BJ (cell line): ENCODE results near the gene GRM7. TPM values are rescaled to one million over a fixed set of nuclear protein-coding genes. Genes with fewer than 3 reads are reported as not detected.

Source experiments
- CTCF ChIA-PET: fragments of 350-600 bp; formaldehyde crosslinking; extraction: SDS; loops from one replicate; lab custom pipeline; 2021; ENCODE audit warnings: antibody characterized with exemption, inconsistent platforms; lab: Yijun Ruan, JAX
- POLR2A ChIA-PET: fragments of 300-600 bp; sonication (Branson Sonifier 250); formaldehyde crosslinking; extraction: SDS; loops from one replicate; lab custom pipeline; 2021; ENCODE audit warnings: antibody characterized with exemption; lab: Charles Lee
- DNase-seq: peaks from one replicate; pipeline ENCODE4 v3.0.0-alpha.2; 2011; ENCODE audit warnings: low read depth
- H3K27me3 ChIP-seq: 2 replicates; pipeline ENCODE4 v1.6.0; 2011; ENCODE audit warnings: low read length; ENCODE audit not compliant: control insufficient read depth, insufficient read depth
- H3K36me3 ChIP-seq: 2 replicates; pipeline ENCODE4 v1.5.1; 2011; ENCODE audit warnings: low read length; ENCODE audit not compliant: control insufficient read depth, insufficient read depth
- H3K4me3 ChIP-seq: 2 replicates; pipeline ENCODE4 v1.5.1; 2011; ENCODE audit warnings: low read depth, mild to moderate bottlenecking, control low read depth, low read length
- CTCF ChIP-seq: IDR thresholded peaks from 2 replicates; pipeline ENCODE4 v1.5.1; 2011; ENCODE audit warnings: low read depth, mild to moderate bottlenecking, control low read depth, inconsistent platforms, low read length, moderate library complexity; ENCODE audit not compliant: insufficient read depth
- polyA plus RNA-seq: library from polyadenylated mRNA; depleted of rRNA; stranded (reverse); fragments of >200 nt; gene quantifications from 2 replicates; pipeline ENCODE4 v1.2.3, GENCODE V29; 2011

Gene GRM7
- polyA plus RNA-seq, 1 experiment, result not detected

DNA sequence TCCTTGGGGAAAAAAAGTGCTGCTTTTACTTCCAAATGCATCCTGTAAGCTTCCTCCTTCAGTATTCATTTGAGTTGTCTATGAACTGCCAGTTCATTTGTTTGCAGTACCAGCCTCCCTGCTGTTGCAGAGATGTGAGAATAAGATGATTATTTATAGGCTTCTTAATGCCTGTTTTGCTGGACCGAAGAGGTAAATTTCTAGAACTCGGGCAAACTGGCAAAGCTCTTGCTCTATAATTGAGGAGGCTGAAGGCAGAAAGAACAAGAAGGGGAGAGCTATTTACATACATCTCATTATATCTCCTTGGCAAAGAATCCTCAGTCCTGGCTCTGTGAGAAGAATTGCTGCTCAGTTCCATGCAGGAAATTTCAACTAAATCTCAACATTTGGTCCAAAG is 790.4 kb downstream of the GRM7 start:
- Histone ChIP-seq H3K36me3 (no peaks in the 10 kb centered on the region), H3K27me3 (no peaks in the 10 kb centered on the region), H3K4me3 (no peak overlapping the region)
- no peak for DNase-seq
- no peak for TF ChIP-seq CTCF
- CTCF ChIA-PET, result no interaction called here
- POLR2A ChIA-PET, result no interaction called here

DNA sequence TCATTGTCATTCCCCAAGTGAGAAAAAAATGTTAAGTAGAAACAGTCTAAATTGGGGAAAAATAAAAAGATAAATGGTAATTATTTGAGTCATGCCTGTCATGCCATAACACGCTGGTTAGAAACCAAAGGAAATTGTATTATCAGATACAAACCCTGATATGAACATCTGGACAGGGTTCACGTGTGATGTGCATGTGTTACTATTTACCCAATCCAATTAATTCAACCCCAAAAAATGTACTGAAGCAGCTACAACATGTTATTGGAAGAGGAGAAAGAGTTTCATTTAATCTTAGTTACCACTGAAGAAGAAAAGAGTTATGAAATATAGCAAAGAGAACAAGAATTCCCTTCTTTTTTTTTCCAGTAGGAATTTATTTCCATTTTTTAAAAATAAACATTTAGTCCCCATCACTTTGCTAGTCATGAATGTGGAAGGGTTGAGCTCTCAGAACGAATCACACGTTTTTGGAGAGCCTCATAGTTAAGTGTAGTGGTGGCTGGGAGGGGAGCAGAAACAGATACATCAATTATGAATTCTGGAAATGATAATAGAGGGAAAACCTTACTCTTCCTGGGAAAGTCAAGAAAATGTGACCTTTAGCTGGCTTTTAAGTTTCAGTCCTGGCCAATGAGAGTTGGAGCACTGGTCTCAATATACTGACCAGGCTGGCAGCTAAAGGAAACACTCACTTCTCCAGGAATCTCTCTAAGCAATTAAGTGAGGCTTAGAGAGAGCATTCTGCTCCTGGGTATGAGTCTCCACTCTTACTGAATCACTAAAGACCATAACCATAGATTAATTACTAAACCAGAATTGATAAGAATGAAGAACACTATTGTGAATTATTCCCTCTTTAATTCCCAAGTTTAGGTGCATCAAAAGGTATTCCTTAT is 796.5 kb downstream of the GRM7 start:
- no peak overlapping the region for H3K4me3 ChIP-seq
- no peak for DNase-seq
- CTCF ChIA-PET, result interaction anchor here (0.6 kb wide), 1 partner anchor 11 kb away, joined by 3 read pairs; no protein-coding TSS in a partner anchor
- no peaks in the 10 kb centered on the region for H3K36me3 ChIP-seq
- no peak for TF ChIP-seq CTCF
- POLR2A ChIA-PET, result no interaction called here
- H3K27me3 ChIP-seq, result no peaks in the 10 kb centered on the region

- no peak for DNase-seq
- no peak for TF ChIP-seq CTCF
- Histone ChIP-seq H3K4me3 (no peak overlapping the region), H3K27me3 (no peaks in the 10 kb centered on the region), H3K36me3 (no peaks in the 10 kb centered on the region)
- ChIA-PET POLR2A (no interaction called here), CTCF (no interaction called here)
Observed at GRCh38 chr3:7658294-7658693, 797.4 kb downstream of the GRM7 start.

- no peaks in the 10 kb centered on the region for H3K27me3 ChIP-seq
- H3K4me3 ChIP-seq, result no peak overlapping the region
- CTCF ChIA-PET, result no interaction called here
- DNase-seq, result no peak
- H3K36me3 ChIP-seq, result no peaks in the 10 kb centered on the region
- no peak for TF ChIP-seq CTCF
- POLR2A ChIA-PET, result no interaction called here
Observed at GRCh38 chr3:7659079-7659478, 798.2 kb downstream of the GRM7 start.

GRCh38 chr3:7663771-7664170 is 802.9 kb downstream of the GRM7 start:
- H3K4me3 ChIP-seq, result no peak overlapping the region
- no peaks in the 10 kb centered on the region for H3K27me3 ChIP-seq
- TF ChIP-seq CTCF, result no peak
- no peak for DNase-seq
- ChIA-PET POLR2A (no interaction called here), CTCF (no interaction called here)
- no peaks in the 10 kb centered on the region for H3K36me3 ChIP-seq
